SK-N-MC (cell line): ENCODE data around the gene FLRT1.

Experiments used
- EZH2 ChIP-seq: fragments of 200-600 bp; sonication (generic); IDR thresholded peaks from one replicate; pipeline ENCODE4 v1.6.1; 2017; ENCODE audit warnings: antibody characterized with exemption
- POLR2AphosphoS5 ChIP-seq: IDR thresholded peaks from 2 replicates; pipeline ENCODE4 v1.6.1; 2012; ENCODE audit warnings: mild to moderate bottlenecking, low read depth, low read length, borderline replicate concordance

GRCh38 chr11:64004590-64004984, 31.1 kb upstream of the FLRT1 start:
- TF ChIP-seq POLR2AphosphoS5 (no peak), EZH2 (no peak)
